WTC11 (cell line): ENCODE results near the gene SPPL2B. TPM values are rescaled to one million over a fixed set of nuclear protein-coding genes. Genes with fewer than 3 reads are reported as not detected.

Source experiments
- CDX4 ChIP-seq: fragments of 250-450 bp; sonication (Bioruptor Pico); IDR thresholded peaks from 2 replicates; pipeline ENCODE4 v1.9.0; 2021; ENCODE audit warnings: moderate library complexity, mild to moderate bottlenecking, inconsistent platforms, borderline replicate concordance
- CREB1 ChIP-seq: sonication (generic); formaldehyde crosslinking; IDR thresholded peaks from 2 replicates; pipeline ENCODE4 v1.8.0; 2023; ENCODE audit warnings: mild to moderate bottlenecking, missing genetic modification reagents
- CTCF ChIP-seq: fragments of 200-600 bp; IDR thresholded peaks from 2 replicates; pipeline ENCODE4 v1.8.0; 2022; ENCODE audit warnings: antibody characterized with exemption
- FOXJ3 ChIP-seq: sonication (generic); formaldehyde crosslinking; IDR thresholded peaks from 2 replicates; pipeline ENCODE4 v1.9.0; 2021; ENCODE audit warnings: missing genetic modification reagents, mild to moderate bottlenecking, borderline replicate concordance
- GRHL2 ChIP-seq: fragments of 250-450 bp; sonication (Bioruptor Pico); IDR thresholded peaks from 2 replicates; pipeline ENCODE4 v1.8.0; 2022; ENCODE audit warnings: mild to moderate bottlenecking, moderate library complexity; ENCODE audit not compliant: insufficient replicate concordance, severe bottlenecking
- GTF2I ChIP-seq: fragments of 250-450 bp; sonication (Bioruptor Pico); conservative IDR thresholded peaks from 2 replicates; pipeline ENCODE4 v1.4.0; 2021; ENCODE audit warnings: mild to moderate bottlenecking
- OVOL2 ChIP-seq: fragments of 250-450 bp; sonication (Bioruptor Pico); IDR thresholded peaks from 2 replicates; pipeline ENCODE4 v1.9.0; 2021; ENCODE audit warnings: mild to moderate bottlenecking, borderline replicate concordance
- PRDM15 ChIP-seq: sonication (generic); formaldehyde crosslinking; IDR thresholded peaks from 2 replicates; pipeline ENCODE4 v1.8.0; 2022; ENCODE audit warnings: missing genetic modification reagents
- PREB ChIP-seq: sonication (generic); formaldehyde crosslinking; IDR thresholded peaks from 2 replicates; pipeline ENCODE4 v1.8.1; 2022; ENCODE audit warnings: mild to moderate bottlenecking, missing genetic modification reagents, moderate library complexity, borderline replicate concordance
- TEAD1 ChIP-seq: sonication (generic); formaldehyde crosslinking; IDR thresholded peaks from 2 replicates; pipeline ENCODE4 v1.8.0; 2022; ENCODE audit warnings: mild to moderate bottlenecking, missing genetic modification reagents
- TEAD4 ChIP-seq: sonication (generic); formaldehyde crosslinking; IDR thresholded peaks from 2 replicates; pipeline ENCODE4 v1.8.0; 2022; ENCODE audit warnings: mild to moderate bottlenecking, missing genetic modification reagents
- ZBTB43 ChIP-seq: sonication (generic); formaldehyde crosslinking; IDR thresholded peaks from 2 replicates; pipeline ENCODE4 v1.8.1; 2023; ENCODE audit warnings: mild to moderate bottlenecking, missing genetic modification reagents
- ZNF138 ChIP-seq: sonication (generic); formaldehyde crosslinking; conservative IDR thresholded peaks from 2 replicates; pipeline ENCODE4 v1.8.1; 2022; ENCODE audit warnings: mild to moderate bottlenecking, moderate library complexity, missing genetic modification reagents
- ZNF425 ChIP-seq: fragments of 250-450 bp; sonication (Bioruptor Pico); conservative IDR thresholded peaks from 2 replicates; pipeline ENCODE4 v1.9.0; 2021; ENCODE audit warnings: mild to moderate bottlenecking
- ZNF532 ChIP-seq: fragments of 250-450 bp; sonication (Bioruptor Pico); IDR thresholded peaks from 2 replicates; pipeline ENCODE4 v1.9.0; 2021; ENCODE audit warnings: mild to moderate bottlenecking, borderline replicate concordance
- total RNA-seq: library from RNA; stranded (reverse); gene quantifications from 3 replicates; pipeline ENCODE4 v1.2.3, GENCODE V29; 2021

The SPPL2B gene
- total RNA-seq, 1 experiment from 2014 or later, result 117 TPM

GRCh38 chr19:2381148-2381820 lies 52.8 kb downstream of the SPPL2B start (continued):
- TF ChIP-seq CTCF, result no peak
- no peak for TF ChIP-seq ZNF425 (CRISPR knock-in tag)
- TF ChIP-seq PRDM15 (CRISPR knock-in tag), result no peak
- no peak for TF ChIP-seq ZBTB43 (CRISPR knock-in tag)
- TF ChIP-seq CDX4 (CRISPR knock-in tag), result no peak
- no peak for TF ChIP-seq TEAD1 (CRISPR knock-in tag)
- TF ChIP-seq TEAD4 (CRISPR knock-in tag), result no peak
- TF ChIP-seq ZNF138, result no peak
- no peak for TF ChIP-seq OVOL2 (CRISPR knock-in tag)
- no peak for TF ChIP-seq CREB1 (CRISPR knock-in tag)
- no peak for TF ChIP-seq GTF2I (CRISPR knock-in tag)
- no peak for TF ChIP-seq ZNF532 (CRISPR knock-in tag)
- TF ChIP-seq FOXJ3 (CRISPR knock-in tag), result no peak
- no peak for TF ChIP-seq GRHL2 (CRISPR knock-in tag)
- TF ChIP-seq PREB (CRISPR knock-in tag), result no peak
